ENCODE data around the gene MCOLN1. TPM values are rescaled to one million over a fixed set of nuclear protein-coding genes. Genes with fewer than 3 reads are reported as not detected.

MCOLN1 gene
- total and polyA plus RNA-seq, 9 of the 15 experiments (the other 6 are each of a cell fraction or from before 2014, with no cell fraction given) = 0.25 to 15.4 (median 7.1) TPM

GRCh38 chr19:7506385-7507328 lies 15.8 kb upstream of the MCOLN1 start (continued):
- TF ChIP-seq MAFG (tag; conservative IDR thresholded peaks at IDR 0.05) = no peak
- no peak for TF ChIP-seq FOXP1 (CRISPR knock-in tag; IDR thresholded peaks at IDR 0.05)
- no peak for TF ChIP-seq TCFL5 (CRISPR knock-in tag; conservative IDR thresholded peaks at IDR 0.05)
- no peak for TF ChIP-seq IFI16 (CRISPR knock-in tag; IDR thresholded peaks at IDR 0.05)
- TF ChIP-seq ZBTB5 (IDR thresholded peaks at IDR 0.05) = peak; percentile 66
- TF ChIP-seq ZNF655 (CRISPR knock-in tag; IDR thresholded peaks at IDR 0.05) = no peak
- no peak for TF ChIP-seq ZNF133 (CRISPR knock-in tag; IDR thresholded peaks at IDR 0.05)
- TF ChIP-seq CEBPB (tag; IDR thresholded peaks at IDR 0.05) = no peak
- no peak for TF ChIP-seq RFX5 (IDR thresholded peaks at IDR 0.05; ENCODE audit: low read depth, low read length)
- no peak for TF ChIP-seq ZNF431 (CRISPR knock-in tag; IDR thresholded peaks at IDR 0.05)
- 0 out of 2 replicates have a peak, but pooled peaks have one; percentile 58 for TF ChIP-seq ZEB2 (IDR thresholded peaks at IDR 0.05)
- no peak for TF ChIP-seq ZNF324 (CRISPR knock-in tag; IDR thresholded peaks at IDR 0.05)
- TF ChIP-seq MAFK (IDR thresholded peaks at IDR 0.05; ENCODE audit: low read length) = no peak
- no peak for TF ChIP-seq E2F5 (CRISPR knock-in tag; IDR thresholded peaks at IDR 0.05)
- TF ChIP-seq PTBP1 (IDR thresholded peaks at IDR 0.05; ENCODE audit: low read depth, low read length) = no peak
- TF ChIP-seq NUFIP1 (IDR thresholded peaks at IDR 0.05; ENCODE audit: partially characterized antibody) = no peak
- TF ChIP-seq MAX (CRISPR knock-in tag; IDR thresholded peaks at IDR 0.05) = peak; percentile 36; the same call in 1 of the 2 replicates
- TF ChIP-seq ZNF239 (CRISPR knock-in tag; IDR thresholded peaks at IDR 0.05) = no peak
- no peak for TF ChIP-seq MXD1 (CRISPR knock-in tag; IDR thresholded peaks at IDR 0.05; ENCODE audit: borderline replicate concordance, poor library complexity, severe bottlenecking)
- no peak for TF ChIP-seq CHCHD3 (CRISPR knock-in tag; IDR thresholded peaks at IDR 0.05)
- no peak for TF ChIP-seq ZNF639 (CRISPR knock-in tag; conservative IDR thresholded peaks at IDR 0.05 in 1 of 2, IDR thresholded peaks at IDR 0.05 in 1 of 2)
- TF ChIP-seq ZNF766 (CRISPR knock-in tag; conservative IDR thresholded peaks at IDR 0.05) = no peak

All from K562 (cell line).